MG63 (cell line): ENCODE results near the gene CRIP2. TPM values are rescaled to one million over a fixed set of nuclear protein-coding genes. Genes with fewer than 3 reads are reported as not detected.

ENCODE experiments used
- DNase-seq: peaks from one replicate; pipeline ENCODE4 v3.0.0-alpha.2; 2020
- H3K27me3 ChIP-seq: fragments of 250-450 bp; sonication (Bioruptor Pico); 2 replicates; pipeline ENCODE4 v1.5.1; 2020; ENCODE audit warnings: mild to moderate bottlenecking, moderate library complexity
- H3K36me3 ChIP-seq: fragments of 250-450 bp; sonication (Bioruptor Pico); 2 replicates; pipeline ENCODE4 v1.5.1; 2020; ENCODE audit warnings: mild to moderate bottlenecking, moderate library complexity
- H3K4me3 ChIP-seq: fragments of 250-450 bp; sonication (Bioruptor Pico); 2 replicates; pipeline ENCODE4 v1.5.1; 2020; ENCODE audit warnings: mild to moderate bottlenecking, moderate library complexity
- H3K9me3 ChIP-seq: fragments of 250-450 bp; sonication (Bioruptor Pico); 2 replicates; pipeline ENCODE4 v1.5.1; 2020; ENCODE audit warnings: mild to moderate bottlenecking, moderate library complexity
- total RNA-seq: library from RNA; depleted of rRNA; stranded (reverse); fragments of >200 nt; shearing (Covaris generic); gene quantifications from 2 replicates; pipeline ENCODE4 v1.2.3, GENCODE V29; 2014; ENCODE audit warnings: low replicate concordance

CRIP2 gene
- total RNA-seq, 1 experiment from 2014 or later: 270 TPM

GRCh38 chr14:105453847-105454246 lies 20.8 kb upstream of the CRIP2 start:
- no peak for DNase-seq
- Histone ChIP-seq H3K4me3 (no peak overlapping the region), H3K9me3 (no peaks in the 10 kb centered on the region), H3K27me3 (no peaks in the 10 kb centered on the region), H3K36me3 (peaks cover 6% of the 10 kb centered on the region)

DNA sequence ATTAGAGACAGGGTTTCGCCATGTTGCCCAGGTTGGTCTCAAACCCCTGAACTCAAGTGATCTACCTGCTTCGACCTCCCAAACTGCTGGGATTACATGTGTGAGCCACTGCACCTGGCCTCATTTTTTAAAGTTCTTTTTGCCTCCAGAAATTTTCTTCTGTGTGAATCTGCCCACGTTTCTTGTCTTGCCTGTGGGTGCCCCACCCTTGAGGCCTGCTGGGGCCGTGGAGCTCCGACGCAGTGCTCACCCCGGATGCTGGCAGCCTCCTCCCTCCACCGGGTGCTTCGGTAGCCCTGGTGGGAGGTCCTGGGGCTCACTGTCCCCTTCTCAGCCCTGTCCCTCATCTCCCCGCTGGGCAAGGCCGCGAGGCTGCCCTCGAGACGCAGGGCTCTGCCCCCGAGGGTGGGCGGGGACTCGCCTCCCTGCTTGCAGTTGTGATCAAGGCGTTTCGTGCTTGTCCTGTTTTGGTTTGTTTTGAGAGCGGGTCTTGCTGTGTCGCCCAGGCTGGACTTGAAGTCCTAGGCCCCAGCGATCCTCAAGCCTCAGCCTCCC lies 19.5 kb upstream of the CRIP2 start:
- no peak for DNase-seq
- Histone ChIP-seq H3K4me3 (no peak overlapping the region), H3K9me3 (no peaks in the 10 kb centered on the region), H3K27me3 (no peaks in the 10 kb centered on the region), H3K36me3 (peaks cover 6% of the 10 kb centered on the region)

GRCh38 chr14:105455766-105456660 lies 18.6 kb upstream of the CRIP2 start:
- Histone ChIP-seq H3K36me3 (peaks cover 6% of the 10 kb centered on the region), H3K9me3 (no peaks in the 10 kb centered on the region), H3K27me3 (no peaks in the 10 kb centered on the region), H3K4me3 (no peak overlapping the region)
- no peak for DNase-seq

DNA sequence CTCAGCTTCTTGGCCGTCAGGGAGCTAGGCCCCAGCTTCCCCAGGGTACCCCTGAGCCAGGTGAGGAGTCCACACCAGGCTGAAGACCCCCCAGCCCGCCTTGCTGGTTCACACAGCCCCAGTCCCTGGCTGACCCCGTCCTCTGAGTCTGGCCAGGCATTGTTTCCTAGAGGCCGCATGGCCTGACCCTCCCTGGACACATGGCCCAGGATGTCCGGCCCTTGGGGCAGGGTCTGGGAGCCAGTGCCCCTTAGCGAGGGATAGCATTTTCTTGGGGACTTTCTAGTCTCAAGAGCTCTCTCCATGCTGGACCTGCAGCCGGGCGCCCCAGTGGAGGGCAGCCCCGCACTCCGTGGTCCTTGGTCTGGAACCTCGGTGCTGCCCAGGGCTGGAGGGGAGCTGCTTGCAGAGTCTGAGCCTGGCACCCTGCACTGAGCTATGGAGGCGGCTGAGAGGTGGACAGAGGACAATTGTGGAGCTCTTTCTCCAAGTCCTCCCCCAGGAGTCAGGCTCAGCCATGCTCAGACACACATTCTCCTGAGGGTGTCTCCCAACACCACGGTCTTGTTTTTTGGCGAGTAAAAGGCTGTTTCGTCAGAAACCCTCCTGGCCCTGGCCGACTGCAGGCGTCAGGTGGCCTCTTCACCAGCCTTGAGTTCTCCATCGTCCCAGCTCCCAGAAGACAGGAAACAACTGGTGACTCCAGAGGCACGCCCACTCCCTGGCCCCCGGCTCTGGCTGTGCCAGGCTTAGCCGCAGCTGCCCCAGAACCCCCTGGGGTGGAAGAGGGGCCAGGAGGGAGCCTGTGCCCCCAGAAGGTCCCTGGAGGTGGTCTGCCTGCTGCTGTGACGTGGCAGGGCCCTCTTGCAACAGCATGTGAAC lies 17.6 kb upstream of the CRIP2 start:
- Histone ChIP-seq H3K27me3 (no peaks in the 10 kb centered on the region), H3K9me3 (no peaks in the 10 kb centered on the region), H3K4me3 (no peak overlapping the region), H3K36me3 (peaks cover 5% of the 10 kb centered on the region)
- DNase-seq: no peak

- Histone ChIP-seq H3K36me3 (no peaks in the 10 kb centered on the region; the same call in 1 of the 2 replicates), H3K27me3 (no peaks in the 10 kb centered on the region), H3K9me3 (no peaks in the 10 kb centered on the region), H3K4me3 (no peak overlapping the region)
- DNase-seq: no peak
These were observed 16.6 kb upstream of the CRIP2 start for GRCh38 chr14:105458010-105458409.

- H3K9me3 ChIP-seq: no peaks in the 10 kb centered on the region
- no peak overlapping the region for H3K4me3 ChIP-seq
- no peaks in the 10 kb centered on the region for H3K27me3 ChIP-seq
- no peak for DNase-seq
- H3K36me3 ChIP-seq: no peaks in the 10 kb centered on the region
These were observed 16.1 kb upstream of the CRIP2 start for GRCh38 chr14:105458571-105458970.

GRCh38 chr14:105460116-105460515 lies 14.5 kb upstream of the CRIP2 start:
- H3K9me3 ChIP-seq: no peaks in the 10 kb centered on the region
- no peaks in the 10 kb centered on the region for H3K27me3 ChIP-seq
- H3K36me3 ChIP-seq: no peaks in the 10 kb centered on the region
- DNase-seq: no peak
- H3K4me3 ChIP-seq: no peak overlapping the region

- no peak for DNase-seq
- H3K27me3 ChIP-seq: no peaks in the 10 kb centered on the region
- no peak overlapping the region for H3K4me3 ChIP-seq
- no peaks in the 10 kb centered on the region for H3K36me3 ChIP-seq
- H3K9me3 ChIP-seq: no peaks in the 10 kb centered on the region
These were observed 14.0 kb upstream of the CRIP2 start for GRCh38 chr14:105460616-105461015.

DNA sequence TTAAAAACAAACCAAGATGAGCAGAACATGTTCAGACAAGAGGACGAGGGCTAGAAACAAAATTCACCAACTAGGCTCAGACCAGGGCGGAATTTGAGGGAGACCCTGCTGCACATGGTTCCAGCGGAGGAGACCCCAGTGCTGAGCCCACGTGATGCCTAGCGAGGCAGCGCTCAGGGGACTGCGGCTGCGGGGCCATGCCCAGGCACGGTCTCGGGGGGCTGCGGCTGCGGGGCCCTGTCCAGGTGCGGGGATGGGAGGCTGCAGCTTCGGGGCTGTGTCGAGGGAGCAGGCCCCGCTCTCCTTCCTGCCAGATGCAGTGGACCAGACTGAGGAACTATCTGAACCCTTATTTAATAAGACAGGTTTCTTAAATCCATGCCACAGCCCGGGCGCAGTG lies 12.7 kb upstream of the CRIP2 start:
- DNase-seq: no peak

GRCh38 chr14:105464501-105464900 lies 10.1 kb upstream of the CRIP2 start:
- H3K36me3 ChIP-seq: peaks cover 5% of the 10 kb centered on the region; the same call in 1 of the 2 replicates

More for the DNA sequence above, 12.7 kb upstream of the CRIP2 start:
- Histone ChIP-seq H3K4me3 (no peak overlapping the region), H3K9me3 (no peaks in the 10 kb centered on the region), H3K27me3 (no peaks in the 10 kb centered on the region), H3K36me3 (no peaks in the 10 kb centered on the region)

GRCh38 chr14:105465209-105466031 lies 9.2 kb upstream of the CRIP2 start:
- Histone ChIP-seq H3K9me3 (no peaks in the 10 kb centered on the region), H3K36me3 (peaks cover 7% of the 10 kb centered on the region; the same call in 1 of the 2 replicates), H3K27me3 (no peaks in the 10 kb centered on the region), H3K4me3 (no peak overlapping the region)
- no peak for DNase-seq

More at GRCh38 chr14:105464501-105464900, 10.1 kb upstream of the CRIP2 start:
- DNase-seq: no peak
- H3K9me3 ChIP-seq: no peaks in the 10 kb centered on the region
- H3K4me3 ChIP-seq: no peak overlapping the region
- H3K27me3 ChIP-seq: no peaks in the 10 kb centered on the region

DNA sequence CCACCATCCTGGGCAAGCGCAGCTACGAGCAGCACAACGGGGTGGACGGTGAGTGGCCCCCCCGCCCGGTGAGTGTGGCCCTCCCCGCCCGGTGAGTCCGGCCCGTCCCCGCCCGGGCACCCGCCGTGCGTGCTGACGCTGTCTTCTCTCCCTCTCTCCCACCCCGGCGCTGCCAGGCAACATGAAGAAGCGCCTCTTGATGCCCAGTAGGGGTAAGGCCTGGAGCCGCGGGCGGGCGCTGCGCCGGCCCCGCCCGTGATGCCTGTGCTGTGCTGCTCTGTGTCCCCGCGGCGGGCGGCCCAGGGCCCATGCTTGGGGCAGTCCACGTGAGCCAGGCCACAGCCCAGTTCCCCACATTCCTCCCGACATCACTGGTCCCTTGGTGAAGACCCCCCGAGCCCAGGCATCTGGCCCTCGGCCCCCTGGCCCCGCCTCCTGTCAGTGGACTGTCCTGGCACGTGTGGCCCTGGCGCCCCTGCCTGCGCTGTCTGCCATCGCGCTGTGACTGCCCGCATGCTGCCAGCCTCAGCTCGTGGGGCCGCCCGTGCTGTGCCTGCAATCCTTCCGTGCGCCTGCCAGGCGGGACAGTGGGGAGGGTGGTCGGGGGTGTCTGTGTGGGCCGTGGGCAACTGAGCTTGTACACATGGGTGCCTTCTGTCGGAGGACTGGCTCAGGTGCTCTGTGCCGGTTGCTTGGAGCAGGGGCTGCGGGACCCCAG lies 7.9 kb upstream of the CRIP2 start:
- H3K36me3 ChIP-seq: peaks cover 9% of the 10 kb centered on the region; the same call in 1 of the 2 replicates

GRCh38 chr14:105467249-105467941 lies 7.2 kb upstream of the CRIP2 start:
- Histone ChIP-seq H3K27me3 (no peaks in the 10 kb centered on the region), H3K4me3 (no peak overlapping the region), H3K36me3 (peaks cover 9% of the 10 kb centered on the region; the same call in 1 of the 2 replicates), H3K9me3 (no peaks in the 10 kb centered on the region)
- no peak for DNase-seq

More for the DNA sequence above, 7.9 kb upstream of the CRIP2 start:
- Histone ChIP-seq H3K27me3 (no peaks in the 10 kb centered on the region), H3K4me3 (no peak overlapping the region), H3K9me3 (no peaks in the 10 kb centered on the region)
- no peak for DNase-seq

GRCh38 chr14:105467942-105468471 lies 6.6 kb upstream of the CRIP2 start:
- Histone ChIP-seq H3K36me3 (peaks cover 9% of the 10 kb centered on the region; the same call in 1 of the 2 replicates), H3K4me3 (no peak overlapping the region), H3K9me3 (no peaks in the 10 kb centered on the region), H3K27me3 (no peaks in the 10 kb centered on the region)
- no peak for DNase-seq
